HUES6 (cell line): Measurements from ENCODE around the gene BMS1.

ENCODE experiments used
- H3K27ac ChIP-seq: 2 replicates; pipeline ENCODE4 v1.7.0; 2013; ENCODE audit warnings: low read depth, mild to moderate bottlenecking, low read length, inconsistent platforms
- H3K27me3 ChIP-seq: 2 replicates; pipeline ENCODE4 v1.6.1; 2013; ENCODE audit warnings: low read length; ENCODE audit not compliant: control insufficient read depth, insufficient read depth
- H3K36me3 ChIP-seq: 2 replicates; pipeline ENCODE4 v1.6.1; 2013; ENCODE audit warnings: low read length; ENCODE audit not compliant: control insufficient read depth, insufficient read depth
- H3K4me1 ChIP-seq: 2 replicates; pipeline ENCODE4 v1.6.1; 2013; ENCODE audit warnings: low read length; ENCODE audit not compliant: control insufficient read depth, insufficient read depth
- H3K4me3 ChIP-seq: 2 replicates; pipeline ENCODE4 v1.5.1; 2013; ENCODE audit warnings: low read depth, low read length
- H3K9ac ChIP-seq: one replicate; pipeline ENCODE4 v1.6.1; 2013; ENCODE audit warnings: mild to moderate bottlenecking, low read length
- H3K9me3 ChIP-seq: 2 replicates; pipeline ENCODE4 v1.6.1; 2013; ENCODE audit warnings: low read depth, low read length; ENCODE audit not compliant: control insufficient read depth, insufficient read depth

The BMS1 gene

GRCh38 chr10:42755556-42756093 is 27.0 kb upstream of the BMS1 start:
- Histone ChIP-seq H3K36me3 (no peaks in the 10 kb centered on the region), H3K4me1 (0 out of 2 replicates have a peak, but pooled peaks cover 3% of the 10 kb centered on the region), H3K9ac (no peak overlapping the region), H3K9me3 (no peaks in the 10 kb centered on the region), H3K4me3 (peak overlapping the region; percentile 72), H3K27me3 (peaks cover 79% of the 10 kb centered on the region), H3K27ac (no peak overlapping the region)

GRCh38 chr10:42767906-42768305 is 14.7 kb upstream of the BMS1 start:
- no peaks in the 10 kb centered on the region for H3K36me3 ChIP-seq
- H3K27ac ChIP-seq = no peak overlapping the region
- peaks cover 6% of the 10 kb centered on the region; the same call in 1 of the 2 replicates for H3K9me3 ChIP-seq
- H3K4me3 ChIP-seq = no peak overlapping the region
- H3K9ac ChIP-seq = no peak overlapping the region
- peaks cover 8% of the 10 kb centered on the region; the same call in 1 of the 2 replicates for H3K27me3 ChIP-seq
- peaks cover 7% of the 10 kb centered on the region; the same call in 1 of the 2 replicates for H3K4me1 ChIP-seq

DNA sequence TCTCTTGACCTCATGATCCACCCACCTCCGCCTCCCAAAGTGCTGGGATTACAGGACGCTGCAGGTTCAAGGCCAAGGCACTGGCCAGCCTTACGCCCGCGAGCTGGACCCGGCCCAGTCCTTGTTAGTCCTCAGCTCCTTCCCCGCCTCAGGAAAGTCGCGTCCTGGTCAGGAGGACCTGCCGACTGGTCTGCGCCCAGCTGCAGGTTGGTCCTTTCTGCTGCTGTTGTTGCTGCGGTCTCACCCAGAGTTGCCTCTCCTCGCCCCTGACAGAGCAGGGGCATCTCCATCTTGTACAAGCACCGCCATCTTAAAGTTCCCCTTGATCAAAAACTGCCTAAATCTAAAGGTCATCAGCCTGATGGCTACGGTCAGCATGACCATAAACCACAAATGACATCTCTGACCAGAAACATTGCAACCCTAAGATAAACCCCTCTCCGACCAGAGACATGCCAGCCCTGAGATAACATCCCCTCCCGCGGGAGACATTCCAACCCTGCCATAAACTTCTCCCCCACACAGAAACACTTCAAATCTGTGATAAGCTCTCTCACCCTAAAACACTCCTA is 13.9 kb upstream of the BMS1 start:
- Histone ChIP-seq H3K9ac (no peak overlapping the region), H3K36me3 (no peaks in the 10 kb centered on the region), H3K4me3 (no peak overlapping the region), H3K27me3 (peaks cover 10% of the 10 kb centered on the region; the same call in 1 of the 2 replicates), H3K4me1 (peaks cover 7% of the 10 kb centered on the region; the same call in 1 of the 2 replicates), H3K9me3 (peaks cover 9% of the 10 kb centered on the region; the same call in 1 of the 2 replicates), H3K27ac (no peak overlapping the region)

DNA sequence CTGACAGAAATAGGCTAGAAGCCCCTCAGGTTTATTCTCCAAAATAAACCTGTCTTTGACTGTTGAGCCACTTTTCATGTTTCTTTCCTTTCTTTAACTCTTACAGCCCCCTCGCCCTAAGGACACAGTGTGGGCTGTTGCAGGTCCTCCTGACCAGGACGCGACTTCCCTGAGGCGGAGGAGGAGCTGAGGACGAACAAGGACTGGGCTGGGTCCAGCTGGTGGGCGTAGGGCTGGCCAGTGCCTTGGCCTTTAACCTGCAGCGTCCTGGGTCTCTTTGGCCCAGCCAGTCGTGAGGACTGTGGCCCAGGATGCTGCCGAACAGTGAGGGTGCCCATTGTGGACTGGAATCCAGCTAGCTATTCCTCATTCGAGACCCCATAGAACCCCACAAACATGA is 13.4 kb upstream of the BMS1 start:
- peaks cover 9% of the 10 kb centered on the region; the same call in 1 of the 2 replicates for H3K9me3 ChIP-seq
- peaks cover 7% of the 10 kb centered on the region; the same call in 1 of the 2 replicates for H3K4me1 ChIP-seq
- H3K9ac ChIP-seq = no peak overlapping the region
- H3K36me3 ChIP-seq = no peaks in the 10 kb centered on the region
- peaks cover 10% of the 10 kb centered on the region; the same call in 1 of the 2 replicates for H3K27me3 ChIP-seq
- no peak overlapping the region for H3K4me3 ChIP-seq
- H3K27ac ChIP-seq = no peak overlapping the region

DNA sequence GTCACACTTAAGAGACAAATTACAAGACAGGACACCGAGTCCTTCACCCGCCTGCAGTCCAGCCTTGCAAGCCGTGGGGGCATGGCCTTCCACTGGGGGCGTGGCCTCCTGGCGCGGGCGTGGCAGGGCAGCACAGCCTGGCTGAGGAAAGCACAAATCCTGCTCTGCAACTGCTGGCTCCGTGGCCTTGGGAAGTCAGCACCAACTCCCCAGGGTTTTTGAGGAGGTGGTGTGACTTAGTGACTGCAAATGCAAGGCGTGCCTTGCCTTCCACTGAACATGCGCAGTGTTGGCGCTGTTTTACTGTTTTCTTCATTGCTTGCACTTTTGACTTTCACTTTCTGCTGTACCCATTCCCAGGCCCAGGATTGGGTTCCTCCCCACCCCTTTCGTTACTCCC is 12.9 kb upstream of the BMS1 start:
- Histone ChIP-seq H3K27me3 (peaks cover 10% of the 10 kb centered on the region; the same call in 1 of the 2 replicates), H3K4me3 (no peak overlapping the region), H3K27ac (no peak overlapping the region), H3K4me1 (peaks cover 7% of the 10 kb centered on the region; the same call in 1 of the 2 replicates), H3K9me3 (peaks cover 9% of the 10 kb centered on the region; the same call in 1 of the 2 replicates), H3K9ac (no peak overlapping the region), H3K36me3 (no peaks in the 10 kb centered on the region)

DNA sequence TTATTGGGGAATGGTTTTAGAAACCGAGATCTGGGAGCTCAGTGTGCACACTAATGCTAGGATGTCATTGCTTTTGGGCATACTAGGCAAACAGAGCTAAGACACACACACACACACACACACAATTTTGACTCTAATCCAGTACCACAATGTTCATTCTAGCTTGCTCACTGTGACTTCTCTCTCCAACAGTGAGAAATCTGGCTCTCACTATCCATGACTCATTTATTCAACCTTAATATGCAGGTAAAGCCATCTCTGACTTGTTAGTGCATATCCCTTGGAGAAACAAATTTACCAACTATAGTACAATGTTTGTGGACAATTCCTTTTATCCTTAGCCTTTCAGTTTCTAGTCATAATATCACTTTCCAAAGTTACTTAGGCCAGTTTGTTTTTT is 5.9 kb upstream of the BMS1 start:
- peaks cover 42% of the 10 kb centered on the region for H3K27me3 ChIP-seq
- H3K27ac ChIP-seq = no peak overlapping the region
- H3K9ac ChIP-seq = no peak overlapping the region
- H3K4me3 ChIP-seq = no peak overlapping the region
- no peaks in the 10 kb centered on the region for H3K36me3 ChIP-seq
- peaks cover 9% of the 10 kb centered on the region; the same call in 1 of the 2 replicates for H3K9me3 ChIP-seq
- H3K4me1 ChIP-seq = no peaks in the 10 kb centered on the region

DNA sequence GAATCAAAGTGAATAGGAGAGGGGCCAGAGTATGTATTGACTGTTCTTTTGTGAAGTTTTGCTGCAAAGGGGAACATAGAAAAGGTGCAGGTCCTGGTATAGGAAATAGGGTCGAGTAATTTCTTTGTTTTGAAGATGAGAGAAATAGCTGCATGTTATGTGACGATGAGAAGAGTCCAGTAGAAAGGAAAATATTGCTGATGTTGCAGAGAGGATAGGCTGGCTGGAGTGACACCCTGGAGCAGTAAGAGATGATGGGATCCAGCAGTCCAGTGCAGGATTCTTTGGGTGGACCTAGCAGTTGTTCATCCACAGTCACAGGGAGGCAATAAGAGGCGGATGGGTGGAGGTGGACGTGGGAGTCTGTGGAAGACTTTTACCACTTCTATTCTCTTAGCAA is 2.1 kb upstream of the BMS1 start:
- Histone ChIP-seq H3K36me3 (peaks cover 13% of the 10 kb centered on the region), H3K9ac (no peak overlapping the region), H3K4me1 (no peaks in the 10 kb centered on the region), H3K9me3 (no peaks in the 10 kb centered on the region), H3K4me3 (no peak overlapping the region), H3K27me3 (peaks cover 35% of the 10 kb centered on the region), H3K27ac (no peak overlapping the region)

DNA sequence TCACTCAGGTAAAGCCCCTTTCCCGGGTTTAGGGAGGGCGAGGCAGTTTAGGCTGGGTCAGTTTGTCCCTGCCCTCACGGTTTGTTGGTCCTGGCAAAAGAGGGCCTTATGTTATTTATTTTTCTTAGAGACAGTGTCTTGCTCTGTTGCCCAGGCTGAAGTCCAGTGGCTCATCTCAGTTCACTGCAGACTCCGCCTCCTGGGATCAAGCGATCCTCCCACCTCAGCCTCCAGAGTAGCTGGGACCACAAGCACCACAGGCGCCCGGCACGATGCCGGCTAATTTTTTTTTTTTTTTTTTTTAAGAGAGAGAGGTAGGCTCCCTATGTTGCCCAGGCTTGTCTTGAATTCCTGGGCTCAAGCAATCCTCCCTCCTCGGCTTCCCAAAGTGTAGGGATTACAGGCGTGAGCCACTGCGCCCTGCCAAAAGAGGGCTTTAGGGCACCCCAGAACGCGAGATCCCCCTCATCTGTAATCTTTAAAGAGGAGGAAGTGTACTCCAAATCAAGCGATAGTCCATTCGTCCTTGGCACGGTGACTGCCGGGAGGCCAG is 626 bp upstream of the BMS1 start:
- Histone ChIP-seq H3K4me3 (peak overlapping the region; percentile 89), H3K27ac (peak overlapping the region; percentile 89), H3K9me3 (no peaks in the 10 kb centered on the region), H3K36me3 (peaks cover 27% of the 10 kb centered on the region), H3K4me1 (no peaks in the 10 kb centered on the region), H3K27me3 (peaks cover 27% of the 10 kb centered on the region), H3K9ac (peak overlapping the region; percentile 89)

DNA sequence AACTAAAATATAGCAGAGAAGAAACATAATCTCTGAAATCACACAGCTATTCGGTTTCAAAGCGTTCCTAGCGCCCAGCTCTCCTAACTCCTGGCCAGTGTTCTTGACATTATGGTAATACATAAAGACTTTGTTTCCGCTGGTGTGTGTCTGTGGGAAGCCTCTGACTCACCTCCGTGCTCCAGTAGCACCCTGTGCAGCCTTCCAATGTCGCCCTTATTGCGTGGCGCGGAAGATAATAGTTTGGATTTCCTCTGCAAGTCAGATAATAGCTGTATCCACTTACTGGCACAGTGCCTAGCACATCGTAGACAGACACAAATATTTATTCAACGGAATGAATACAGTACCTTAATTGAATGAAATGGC is 570 bp downstream of the BMS1 start:
- Histone ChIP-seq H3K4me1 (no peaks in the 10 kb centered on the region), H3K4me3 (peak overlapping the region; percentile 89), H3K27ac (peak overlapping the region; percentile 89; the same call in 1 of the 2 replicates), H3K9ac (peak overlapping the region; percentile 89), H3K27me3 (peaks cover 20% of the 10 kb centered on the region; the same call in 1 of the 2 replicates), H3K9me3 (no peaks in the 10 kb centered on the region), H3K36me3 (peaks cover 37% of the 10 kb centered on the region)

GRCh38 chr10:42785759-42786158 is 3.2 kb downstream of the BMS1 start:
- no peak overlapping the region for H3K27ac ChIP-seq
- H3K36me3 ChIP-seq = peaks cover 60% of the 10 kb centered on the region
- H3K27me3 ChIP-seq = peaks cover 4% of the 10 kb centered on the region; the same call in 1 of the 2 replicates
- H3K9ac ChIP-seq = no peak overlapping the region
- no peaks in the 10 kb centered on the region for H3K4me1 ChIP-seq
- H3K4me3 ChIP-seq = no peak overlapping the region
- no peaks in the 10 kb centered on the region for H3K9me3 ChIP-seq

DNA sequence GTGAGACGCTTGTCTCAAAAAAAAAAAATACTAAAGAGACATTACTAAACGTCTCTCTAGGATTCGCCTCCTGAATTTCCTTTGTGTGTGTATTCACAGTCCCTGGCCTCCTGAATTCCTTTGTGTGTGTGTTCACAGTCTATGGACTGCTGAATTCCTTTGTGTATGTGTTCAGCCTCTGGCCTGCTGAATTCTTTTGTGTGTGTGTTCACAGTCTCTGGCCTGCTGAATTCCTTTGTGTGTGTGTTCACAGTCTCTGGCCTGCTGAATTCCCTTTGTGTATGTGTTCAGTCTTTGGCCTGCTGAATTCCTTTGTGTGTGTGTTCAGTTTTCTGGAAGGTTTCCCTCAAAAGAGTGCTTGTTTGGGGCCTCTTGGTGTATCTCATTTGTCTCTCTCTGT is 8.2 kb downstream of the BMS1 start:
- Histone ChIP-seq H3K9ac (no peak overlapping the region), H3K27ac (no peak overlapping the region), H3K4me1 (no peaks in the 10 kb centered on the region), H3K4me3 (no peak overlapping the region), H3K36me3 (peaks cover 90% of the 10 kb centered on the region), H3K27me3 (no peaks in the 10 kb centered on the region), H3K9me3 (no peaks in the 10 kb centered on the region)
